AML-193 (cell line): ENCODE results near the gene PLEKHH1.

Experiments
- DNase-seq, 2 experiments: peaks; one replicate each; lab custom pipeline; 2025; lab: John Stamatoyannopoulos, UW

Gene PLEKHH1

GRCh38 chr14:67567654-67568053 lies 34.6 kb downstream of the PLEKHH1 start:
- DNase-seq = no peak

- DNase-seq = no peak
Observed at GRCh38 chr14:67569011-67569650, 36.0 kb downstream of the PLEKHH1 start.

- DNase-seq = no peak
Observed at GRCh38 chr14:67569651-67570290, 36.7 kb downstream of the PLEKHH1 start.

GRCh38 chr14:67570453-67570852 lies 37.4 kb downstream of the PLEKHH1 start:
- DNase-seq = no peak

GRCh38 chr14:67571275-67571990 lies 38.3 kb downstream of the PLEKHH1 start:
- peak; percentile 31 to 46 for DNase-seq

- no peak for DNase-seq
Observed at GRCh38 chr14:67571991-67572323, 38.9 kb downstream of the PLEKHH1 start.

GRCh38 chr14:67572608-67573007 lies 39.5 kb downstream of the PLEKHH1 start:
- DNase-seq = no peak

- no peak for DNase-seq
Observed at GRCh38 chr14:67573228-67574010, 40.3 kb downstream of the PLEKHH1 start.

GRCh38 chr14:67574156-67574555 lies 41.1 kb downstream of the PLEKHH1 start:
- no peak for DNase-seq

- no peak for DNase-seq
Observed at GRCh38 chr14:67574806-67575205, 41.7 kb downstream of the PLEKHH1 start.

- no peak for DNase-seq
Observed at GRCh38 chr14:67575684-67576083, 42.6 kb downstream of the PLEKHH1 start.

GRCh38 chr14:67576216-67576955 lies 43.3 kb downstream of the PLEKHH1 start:
- DNase-seq = no peak

- DNase-seq = no peak
Observed at GRCh38 chr14:67577181-67577808, 44.2 kb downstream of the PLEKHH1 start.

- DNase-seq = no peak
Observed at GRCh38 chr14:67577909-67578749, 45.0 kb downstream of the PLEKHH1 start.

- DNase-seq = no peak
Observed at GRCh38 chr14:67579040-67579439, 46.0 kb downstream of the PLEKHH1 start.

GRCh38 chr14:67579636-67580035 lies 46.5 kb downstream of the PLEKHH1 start:
- DNase-seq = no peak

GRCh38 chr14:67580336-67581171 lies 47.5 kb downstream of the PLEKHH1 start:
- no peak for DNase-seq

GRCh38 chr14:67581643-67582042 lies 48.6 kb downstream of the PLEKHH1 start:
- no peak for DNase-seq

- no peak for DNase-seq
Observed at GRCh38 chr14:67582061-67582460, 49.0 kb downstream of the PLEKHH1 start.
